ENCODE measurements around the gene FGF8.

- TF ChIP-seq JUNB (CRISPR knock-in tag; IDR thresholded peaks at IDR 0.05; ENCODE audit: borderline replicate concordance) = no peak
- no peak for TF ChIP-seq ZNF274 (CRISPR knock-in tag; IDR thresholded peaks at IDR 0.05)
- TF ChIP-seq CREB1 (IDR thresholded peaks at IDR 0.05) = no peak
- no peak for TF ChIP-seq CREB1 (CRISPR knock-in tag; IDR thresholded peaks at IDR 0.05)
- no peak for TF ChIP-seq CTCF (CRISPR knock-in tag; IDR thresholded peaks at IDR 0.05)
- no peak for TF ChIP-seq POLR2A (IDR thresholded peaks at IDR 0.05; ENCODE audit: insufficient read depth in 1 of 2, low read depth in 2 of 2, low read length in 2 of 2)
- no peak for TF ChIP-seq ZFX (CRISPR knock-in tag; IDR thresholded peaks at IDR 0.05; ENCODE audit: low read depth)
- TF ChIP-seq FOXO1 (CRISPR knock-in tag; IDR thresholded peaks at IDR 0.05) = no peak
- no peak for TF ChIP-seq ZBTB40 (IDR thresholded peaks at IDR 0.05)
- TF ChIP-seq ZBTB40 (CRISPR knock-in tag; IDR thresholded peaks at IDR 0.05) = no peak
- no peak for TF ChIP-seq ZNF512 (CRISPR knock-in tag; IDR thresholded peaks at IDR 0.05)
- no peak for TF ChIP-seq ZNF280B (CRISPR knock-in tag; IDR thresholded peaks at IDR 0.05; ENCODE audit: borderline replicate concordance)
- TF ChIP-seq MTA1 (CRISPR knock-in tag; IDR thresholded peaks at IDR 0.05; ENCODE audit: borderline replicate concordance) = no peak
- no peak for TF ChIP-seq ZNF292 (CRISPR knock-in tag; IDR thresholded peaks at IDR 0.05; ENCODE audit: borderline replicate concordance, low read depth)
- TF ChIP-seq TCF7 (IDR thresholded peaks at IDR 0.05; ENCODE audit: low read depth) = no peak
- no peak for TF ChIP-seq ZNF24 (IDR thresholded peaks at IDR 0.05)
Observed at GRCh38 chr10:101797403-101798059, 21.6 kb upstream of the FGF8 start.
